Stimulated activated naive CD8-positive, alpha-beta T cell treated with anti-CD3 and anti-CD28 coated beads, Interleukin-15, Interleukin-2, amounts not matched to agents 100 ng/mL and 50 ng/mL, for 24 hours (primary cell): ENCODE measurements around the gene PLXNB3.
"Not testable (repeated sequence)": the region's sequence is repeated elsewhere in the genome, so short reads cannot be mapped to it uniquely, and the experiment has no call there.

ENCODE experiments used
- H3K27ac Mint-ChIP-seq: one replicate; pipeline ENCODE4 v1.8.0; 2021; ENCODE audit warnings: mild to moderate bottlenecking, mixed read lengths
- H3K27me3 Mint-ChIP-seq: one replicate; pipeline ENCODE4 v1.8.0; 2021; ENCODE audit warnings: mixed read lengths
- H3K36me3 Mint-ChIP-seq: one replicate; pipeline ENCODE4 v1.8.0; 2021; ENCODE audit warnings: low read depth, mixed read lengths
- H3K4me1 Mint-ChIP-seq: one replicate; pipeline ENCODE4 v1.8.0; 2021; ENCODE audit warnings: low read depth, mixed read lengths
- H3K4me3 Mint-ChIP-seq: one replicate; pipeline ENCODE4 v1.8.0; 2021; ENCODE audit warnings: mild to moderate bottlenecking, mixed read lengths
- H3K9me3 Mint-ChIP-seq: one replicate; pipeline ENCODE4 v1.8.0; 2021; ENCODE audit warnings: mixed read lengths

Gene PLXNB3

GRCh38 chrX:153728095-153728494 lies 36.0 kb upstream of the PLXNB3 start:
- Mint-ChIP-seq H3K36me3 (no peaks in the 10 kb centered on the region), H3K9me3 (no peaks in the 10 kb centered on the region), H3K4me3 (no peak overlapping the region), H3K27me3 (no peaks in the 10 kb centered on the region), H3K4me1 (peaks cover 33% of the 10 kb centered on the region), H3K27ac (no peak overlapping the region)

DNA sequence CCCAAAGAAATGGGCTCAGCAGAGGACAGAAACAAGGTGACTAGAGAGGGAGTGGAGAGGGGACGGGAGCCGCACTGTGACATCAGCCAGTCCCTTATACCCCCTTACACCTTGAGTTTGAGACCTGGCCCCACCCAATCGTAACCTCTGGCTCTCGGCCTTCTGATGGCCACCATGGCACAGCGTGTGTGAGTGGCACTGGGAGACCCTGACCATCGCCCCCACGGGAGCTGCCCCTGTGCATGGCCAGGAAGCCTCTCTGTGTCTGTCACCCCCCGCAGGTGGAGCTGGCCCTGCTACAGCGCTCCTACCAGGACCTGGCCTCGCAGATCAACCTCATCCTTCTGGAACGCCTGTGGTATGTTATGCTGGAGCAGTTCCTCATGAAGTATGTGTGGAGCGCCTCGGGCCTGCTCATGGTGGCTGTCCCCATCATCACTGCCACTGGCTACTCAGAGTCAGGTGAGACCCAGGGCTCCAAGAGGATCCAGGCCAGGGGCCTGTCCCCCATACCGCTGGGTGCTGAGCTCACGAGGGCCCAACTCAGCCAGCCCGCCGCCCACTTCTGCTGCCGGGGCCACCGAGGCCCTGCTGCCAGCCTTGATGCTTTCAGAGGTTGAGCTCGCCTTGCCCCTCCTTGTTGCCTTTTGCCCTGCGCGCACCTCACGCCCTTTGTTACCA lies 35.0 kb upstream of the PLXNB3 start:
- H3K9me3 Mint-ChIP-seq = no peaks in the 10 kb centered on the region
- H3K4me1 Mint-ChIP-seq = peaks cover 33% of the 10 kb centered on the region
- no peaks in the 10 kb centered on the region for H3K27me3 Mint-ChIP-seq
- no peak overlapping the region for H3K4me3 Mint-ChIP-seq
- H3K27ac Mint-ChIP-seq = no peak overlapping the region
- no peaks in the 10 kb centered on the region for H3K36me3 Mint-ChIP-seq

GRCh38 chrX:153730115-153730514 lies 33.9 kb upstream of the PLXNB3 start:
- peaks cover 36% of the 10 kb centered on the region for H3K4me1 Mint-ChIP-seq
- H3K9me3 Mint-ChIP-seq, H3K4me3 Mint-ChIP-seq, H3K27ac Mint-ChIP-seq, H3K27me3 Mint-ChIP-seq, H3K36me3 Mint-ChIP-seq: not testable (repeated sequence)

- H3K4me1 Mint-ChIP-seq = peaks cover 40% of the 10 kb centered on the region
- H3K27me3 Mint-ChIP-seq = no peaks in the 10 kb centered on the region
- H3K9me3 Mint-ChIP-seq = no peaks in the 10 kb centered on the region
- H3K27ac Mint-ChIP-seq = peak overlapping the region; percentile 63
- H3K4me3 Mint-ChIP-seq = no peak overlapping the region
- no peaks in the 10 kb centered on the region for H3K36me3 Mint-ChIP-seq
Measured at GRCh38 chrX:153731117-153731844, 32.8 kb upstream of the PLXNB3 start.

DNA sequence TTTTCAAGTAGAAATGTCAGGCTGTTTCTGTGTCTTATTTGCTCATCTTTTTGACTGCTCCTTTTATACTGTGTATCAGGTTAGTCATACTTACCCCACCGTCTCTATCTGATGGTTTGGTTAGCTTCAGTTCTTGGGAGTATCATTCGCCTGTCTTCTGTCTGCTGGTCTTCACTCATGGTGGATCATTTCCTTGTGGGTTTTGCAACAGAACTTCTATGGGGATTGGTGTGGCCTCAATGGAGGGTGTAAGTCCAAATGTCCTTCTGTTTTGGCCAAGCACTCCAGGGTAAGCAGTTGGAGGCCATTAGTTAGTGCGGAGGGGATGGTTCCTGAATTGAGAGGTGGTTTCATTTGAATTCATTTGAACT lies 32.2 kb upstream of the PLXNB3 start:
- Mint-ChIP-seq H3K4me1 (peaks cover 38% of the 10 kb centered on the region), H3K4me3 (no peak overlapping the region), H3K27me3 (no peaks in the 10 kb centered on the region), H3K9me3 (no peaks in the 10 kb centered on the region), H3K36me3 (no peaks in the 10 kb centered on the region), H3K27ac (no peak overlapping the region)

- H3K9me3 Mint-ChIP-seq = no peaks in the 10 kb centered on the region
- H3K27ac Mint-ChIP-seq = peak overlapping the region; percentile 40
- no peak overlapping the region for H3K4me3 Mint-ChIP-seq
- H3K36me3 Mint-ChIP-seq = no peaks in the 10 kb centered on the region
- peaks cover 32% of the 10 kb centered on the region for H3K4me1 Mint-ChIP-seq
- H3K27me3 Mint-ChIP-seq = no peaks in the 10 kb centered on the region
Measured at GRCh38 chrX:153732401-153732800, 31.6 kb upstream of the PLXNB3 start.

DNA sequence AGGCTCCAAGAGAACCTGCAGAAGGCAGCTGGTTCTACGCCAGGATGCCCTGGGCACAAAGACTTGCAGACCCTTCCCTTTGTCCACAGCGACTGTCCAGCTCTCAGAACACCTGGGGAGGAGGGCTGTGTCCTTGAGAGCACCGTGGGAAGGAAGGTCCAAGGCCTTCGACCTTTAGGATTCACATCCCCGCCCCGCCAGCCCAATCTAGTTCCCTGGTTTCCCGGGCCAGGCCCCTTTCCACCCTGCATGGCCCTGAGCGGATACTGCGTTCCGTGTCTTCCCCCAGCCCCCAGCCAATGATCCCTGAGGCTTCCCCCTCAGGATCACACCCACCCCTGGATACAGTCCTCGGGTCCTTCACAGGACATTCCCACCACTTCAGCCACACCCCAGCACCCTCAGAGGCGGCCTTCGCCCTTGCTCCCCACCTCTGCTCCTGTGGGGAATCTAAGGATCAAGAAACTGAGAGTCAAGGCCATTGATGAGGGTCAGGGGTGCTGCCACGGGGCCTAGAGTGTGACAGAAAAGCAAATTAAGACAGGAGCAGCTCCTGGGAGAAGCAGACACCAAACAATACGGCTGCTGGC lies 30.3 kb upstream of the PLXNB3 start:
- no peak overlapping the region for H3K27ac Mint-ChIP-seq
- H3K27me3 Mint-ChIP-seq = no peaks in the 10 kb centered on the region
- no peaks in the 10 kb centered on the region for H3K36me3 Mint-ChIP-seq
- H3K9me3 Mint-ChIP-seq = no peaks in the 10 kb centered on the region
- H3K4me3 Mint-ChIP-seq = no peak overlapping the region
- H3K4me1 Mint-ChIP-seq = peaks cover 27% of the 10 kb centered on the region

DNA sequence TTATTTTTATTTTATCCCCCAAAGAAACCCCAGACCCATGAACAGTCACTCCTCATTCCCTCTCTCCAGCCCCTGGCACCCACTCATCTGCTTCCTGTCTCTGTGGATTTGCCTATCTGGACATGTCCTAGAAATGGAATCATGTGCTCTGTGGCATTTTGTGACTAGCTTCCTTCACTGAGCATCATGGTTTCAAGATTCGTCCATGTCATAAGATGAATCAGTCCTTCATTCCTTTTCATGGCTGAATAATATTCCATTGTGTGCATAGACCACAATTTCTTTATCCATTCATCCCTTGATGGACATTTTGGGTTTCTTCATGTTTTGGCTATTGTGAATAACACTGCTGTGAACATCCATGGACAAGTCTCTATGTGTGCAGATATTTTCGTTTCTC lies 29.2 kb upstream of the PLXNB3 start:
- Mint-ChIP-seq H3K27me3 (no peaks in the 10 kb centered on the region), H3K4me1 (peaks cover 27% of the 10 kb centered on the region), H3K4me3 (no peak overlapping the region), H3K36me3 (no peaks in the 10 kb centered on the region), H3K9me3 (no peaks in the 10 kb centered on the region), H3K27ac (no peak overlapping the region)

- Mint-ChIP-seq H3K27ac (no peak overlapping the region), H3K36me3 (no peaks in the 10 kb centered on the region), H3K4me3 (no peak overlapping the region), H3K4me1 (peaks cover 30% of the 10 kb centered on the region), H3K9me3 (no peaks in the 10 kb centered on the region), H3K27me3 (no peaks in the 10 kb centered on the region)
Measured at GRCh38 chrX:153735274-153735673, 28.8 kb upstream of the PLXNB3 start.

DNA sequence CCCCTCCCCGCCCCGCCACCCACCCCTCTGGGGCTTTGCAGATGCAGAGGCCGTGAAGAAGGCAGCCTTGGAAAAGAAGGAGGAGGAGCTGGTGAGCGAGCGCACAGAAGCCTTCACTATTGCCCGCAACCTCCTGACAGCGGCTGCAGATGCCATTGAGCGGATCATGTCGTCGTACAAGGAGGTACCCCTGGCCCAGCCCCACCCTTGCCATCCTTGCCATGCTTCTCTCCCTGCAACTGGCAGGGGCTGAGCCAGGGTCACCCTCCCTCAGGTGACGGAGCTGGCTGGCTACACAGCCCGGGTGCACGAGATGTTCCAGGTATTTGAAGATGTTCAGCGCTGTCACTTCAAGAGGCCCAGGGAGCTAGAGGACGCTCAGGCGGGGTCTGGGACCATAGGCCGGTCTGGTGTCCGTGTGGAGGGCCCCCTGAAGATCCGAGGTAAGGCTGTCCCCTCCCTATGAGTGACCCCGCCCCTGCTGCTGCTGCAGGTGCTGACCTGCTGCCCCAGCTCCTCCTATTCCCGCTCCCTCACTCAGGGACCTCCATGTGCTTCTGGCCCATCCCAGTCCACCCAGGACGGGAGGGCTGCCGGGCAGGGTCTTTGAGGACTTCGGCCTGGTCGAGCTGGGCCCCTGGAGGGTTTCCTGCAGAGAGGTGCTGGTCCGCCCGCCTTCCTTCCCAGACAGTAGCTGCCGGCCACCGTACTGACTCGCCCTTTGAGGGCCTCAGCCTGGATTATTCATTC lies 27.8 kb upstream of the PLXNB3 start:
- no peak overlapping the region for H3K27ac Mint-ChIP-seq
- H3K9me3 Mint-ChIP-seq = no peaks in the 10 kb centered on the region
- peaks cover 28% of the 10 kb centered on the region for H3K4me1 Mint-ChIP-seq
- no peak overlapping the region for H3K4me3 Mint-ChIP-seq
- no peaks in the 10 kb centered on the region for H3K27me3 Mint-ChIP-seq
- no peaks in the 10 kb centered on the region for H3K36me3 Mint-ChIP-seq

- H3K36me3 Mint-ChIP-seq = no peaks in the 10 kb centered on the region
- no peak overlapping the region for H3K4me3 Mint-ChIP-seq
- H3K27ac Mint-ChIP-seq = no peak overlapping the region
- H3K4me1 Mint-ChIP-seq = peaks cover 21% of the 10 kb centered on the region
- no peaks in the 10 kb centered on the region for H3K9me3 Mint-ChIP-seq
- H3K27me3 Mint-ChIP-seq = no peaks in the 10 kb centered on the region
Measured at GRCh38 chrX:153736871-153737441, 27.1 kb upstream of the PLXNB3 start.

DNA sequence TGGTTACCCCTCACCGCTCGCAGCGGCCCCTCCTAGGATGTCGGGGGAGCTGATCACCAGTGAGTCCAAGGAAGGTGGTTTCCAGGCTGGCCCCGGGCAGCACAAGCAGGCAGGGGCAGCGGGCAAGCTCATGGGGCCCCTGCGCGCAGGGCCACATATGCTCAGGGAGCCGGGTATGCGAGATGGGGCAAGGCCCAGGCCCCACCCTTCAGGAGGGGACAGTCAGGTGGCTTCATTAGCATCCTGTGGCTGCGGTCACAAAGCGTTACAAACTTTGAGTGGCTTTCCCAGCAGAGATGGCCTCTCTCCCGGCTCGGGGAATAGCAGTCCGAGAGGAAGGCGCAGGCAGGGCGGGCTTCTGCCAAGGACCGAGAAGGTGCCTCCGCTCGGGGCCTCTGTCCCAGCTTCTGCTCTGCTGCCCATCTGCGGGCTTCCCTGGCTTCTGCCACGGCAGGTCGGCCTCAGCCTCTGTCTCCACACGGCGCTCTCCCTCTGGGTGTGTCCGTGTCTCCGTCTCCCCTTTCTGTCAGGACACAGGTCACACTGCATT lies 25.9 kb upstream of the PLXNB3 start:
- Mint-ChIP-seq H3K9me3 (no peaks in the 10 kb centered on the region), H3K27ac (no peak overlapping the region), H3K27me3 (no peaks in the 10 kb centered on the region), H3K36me3 (no peaks in the 10 kb centered on the region), H3K4me1 (peaks cover 18% of the 10 kb centered on the region), H3K4me3 (no peak overlapping the region)

- H3K9me3 Mint-ChIP-seq = no peaks in the 10 kb centered on the region
- H3K27ac Mint-ChIP-seq = no peak overlapping the region
Measured at GRCh38 chrX:153739754-153740486, 24.1 kb upstream of the PLXNB3 start.

DNA sequence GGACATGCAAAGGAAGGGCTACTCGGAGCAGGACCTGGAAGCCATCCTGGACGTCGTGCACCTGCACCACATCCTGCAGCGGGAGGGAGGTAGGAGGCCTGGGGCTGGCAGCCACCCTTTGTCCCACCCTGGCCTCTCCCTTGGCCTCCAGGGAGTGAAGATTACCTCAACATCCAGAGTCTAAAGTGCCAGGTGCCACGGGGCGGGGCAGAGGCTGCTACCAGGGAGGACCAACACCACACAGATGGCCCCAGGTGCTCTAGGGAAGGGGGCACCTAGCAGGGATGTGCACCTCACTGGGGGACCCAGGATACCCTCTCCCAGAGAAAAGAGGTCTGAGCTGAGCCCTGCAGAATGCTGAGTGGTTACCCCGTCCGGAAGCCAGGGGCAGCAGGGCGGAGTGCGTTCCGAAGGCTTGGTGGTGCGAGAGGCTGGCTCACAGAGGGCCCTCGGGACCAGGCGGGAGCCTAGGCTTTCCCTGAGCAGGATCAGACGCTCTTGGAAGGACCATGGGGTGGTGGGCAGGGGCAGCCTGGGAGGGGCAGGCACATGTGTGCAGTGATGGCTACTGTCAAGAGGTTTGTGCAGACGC lies 23.3 kb upstream of the PLXNB3 start:
- Mint-ChIP-seq H3K27ac (no peak overlapping the region), H3K4me3 (no peak overlapping the region), H3K36me3 (no peaks in the 10 kb centered on the region)

More at GRCh38 chrX:153739754-153740486, 24.1 kb upstream of the PLXNB3 start:
- H3K4me3 Mint-ChIP-seq = no peak overlapping the region
- no peaks in the 10 kb centered on the region for H3K36me3 Mint-ChIP-seq
- no peaks in the 10 kb centered on the region for H3K27me3 Mint-ChIP-seq
- peaks cover 21% of the 10 kb centered on the region for H3K4me1 Mint-ChIP-seq

More for the DNA sequence above, 23.3 kb upstream of the PLXNB3 start:
- Mint-ChIP-seq H3K27me3 (no peaks in the 10 kb centered on the region), H3K4me1 (peaks cover 13% of the 10 kb centered on the region), H3K9me3 (no peaks in the 10 kb centered on the region)
